Measurements from ENCODE around the gene TBXA2R. TPM values are rescaled to one million over a fixed set of nuclear protein-coding genes. Genes with fewer than 3 reads are reported as not detected.
A peak's percentile ranks its signal among the peaks of the same experiment; 100 is the strongest.

The TBXA2R gene
- total RNA-seq, 1 donor from 2014 or later = 4.7 TPM

DNA sequence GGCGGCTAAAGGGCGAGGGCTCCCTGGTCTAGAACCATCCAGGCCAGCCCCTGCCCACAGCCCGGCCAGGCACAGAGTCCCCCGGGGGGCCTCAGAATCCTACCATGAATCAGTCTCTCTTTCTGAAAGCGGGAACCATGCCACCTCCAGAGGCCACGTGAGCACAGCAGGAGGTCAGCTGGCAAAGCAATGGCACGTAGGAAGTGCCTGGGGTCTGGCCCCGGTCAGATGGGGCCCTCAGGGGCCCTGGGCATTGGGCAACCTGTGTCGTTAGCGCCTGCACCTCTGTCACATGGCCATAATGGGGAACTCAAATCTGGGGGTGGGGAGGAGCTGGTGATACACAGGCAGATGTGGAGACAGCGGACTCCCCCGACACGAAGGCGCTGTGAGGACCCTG is 58.1 kb downstream of the TBXA2R start:
- DNase-seq = peak; percentile 82
- TF ChIP-seq CTCF (IDR thresholded peaks at IDR 0.05) = no peak
- Histone ChIP-seq H3K36me3 (peaks cover 6% of the 10 kb centered on the region), H3K27ac (no peak overlapping the region), H3K4me1 (no peaks in the 10 kb centered on the region), H3K4me3 (no peak overlapping the region), H3K27me3 (no peaks in the 10 kb centered on the region), H3K9me3 (no peaks in the 10 kb centered on the region)
- peak; percentile 59 for ATAC-seq
- intact Hi-C loops (cut with DNase I) = loop anchor here (10.0 kb wide), 1 partner anchor 66 kb away; no protein-coding TSS in a partner anchor

- DNase-seq = no peak
- peaks cover 6% of the 10 kb centered on the region for H3K36me3 ChIP-seq
Measured at GRCh38 chr19:3547767-3548282, 58.9 kb downstream of the TBXA2R start.

GRCh38 chr19:3547301-3547731 is 59.4 kb downstream of the TBXA2R start:
- Histone ChIP-seq H3K27ac (no peak overlapping the region), H3K36me3 (peaks cover 6% of the 10 kb centered on the region), H3K4me3 (no peak overlapping the region), H3K4me1 (no peaks in the 10 kb centered on the region), H3K27me3 (no peaks in the 10 kb centered on the region), H3K9me3 (no peaks in the 10 kb centered on the region)
- DNase-seq = no peak
- intact Hi-C loops (cut with DNase I) = loop anchor here (10.0 kb wide), 1 partner anchor 67 kb away; no protein-coding TSS in a partner anchor
- TF ChIP-seq CTCF (IDR thresholded peaks at IDR 0.05) = peak; percentile 54
- peak; percentile 6 for ATAC-seq

More at GRCh38 chr19:3547767-3548282, 58.9 kb downstream of the TBXA2R start:
- no peaks in the 10 kb centered on the region for H3K9me3 ChIP-seq
- no peaks in the 10 kb centered on the region for H3K27me3 ChIP-seq
- no peaks in the 10 kb centered on the region for H3K4me1 ChIP-seq
- ATAC-seq = no peak
- no peak overlapping the region for H3K4me3 ChIP-seq
- intact Hi-C loops (cut with DNase I) = loop anchor here (10.0 kb wide), 1 partner anchor 67 kb away; no protein-coding TSS in a partner anchor
- H3K27ac ChIP-seq = no peak overlapping the region
- TF ChIP-seq CTCF (IDR thresholded peaks at IDR 0.05) = no peak

DNA sequence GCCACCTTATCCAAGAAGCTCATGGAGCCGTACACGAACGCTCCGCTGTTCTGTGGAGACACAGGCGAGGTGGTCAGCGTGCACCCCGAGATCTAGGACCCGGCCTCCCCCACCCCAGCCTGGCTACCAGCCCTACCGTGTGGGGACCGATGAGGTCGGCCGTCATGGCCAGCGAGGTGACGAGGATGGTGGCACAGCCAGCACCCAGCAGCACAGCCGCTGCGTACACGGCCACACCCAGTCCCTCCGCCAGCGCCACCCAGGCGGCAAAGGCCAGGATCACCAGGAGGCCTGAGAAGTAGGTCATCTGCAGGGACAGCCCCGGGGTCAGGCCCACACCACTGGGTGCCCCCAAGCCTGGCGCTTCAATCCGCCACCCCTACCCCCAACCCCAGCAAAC is 60.6 kb downstream of the TBXA2R start:
- intact Hi-C loops (cut with DNase I) = loop anchor here (10.0 kb wide), 1 partner anchor 69 kb away; no protein-coding TSS in a partner anchor
- no peaks in the 10 kb centered on the region for H3K9me3 ChIP-seq
- no peaks in the 10 kb centered on the region for H3K27me3 ChIP-seq
- no peak for TF ChIP-seq CTCF (IDR thresholded peaks at IDR 0.05)
- H3K4me1 ChIP-seq = no peaks in the 10 kb centered on the region
- no peak overlapping the region for H3K27ac ChIP-seq
- no peak overlapping the region for H3K4me3 ChIP-seq
- no peak for ATAC-seq
- DNase-seq = no peak
- peaks cover 6% of the 10 kb centered on the region for H3K36me3 ChIP-seq

DNA sequence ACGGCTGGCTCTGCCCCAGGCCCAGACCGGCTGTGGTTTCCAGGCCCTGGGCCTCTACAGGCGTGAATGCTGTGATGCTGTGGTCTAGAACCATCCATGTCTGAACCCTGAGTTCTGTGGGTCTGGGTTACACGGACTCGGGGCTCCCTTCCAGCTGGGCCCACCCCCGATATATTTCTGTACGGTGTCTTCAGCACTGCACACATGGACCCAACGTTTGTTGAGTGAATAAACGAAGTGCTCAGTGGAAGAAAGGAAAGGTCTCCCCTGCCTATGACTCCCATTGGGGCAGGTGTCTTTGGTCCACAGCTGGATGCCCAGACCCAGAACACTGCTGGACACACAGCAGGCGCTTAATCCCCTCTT is 61.0 kb downstream of the TBXA2R start:
- no peaks in the 10 kb centered on the region for H3K27me3 ChIP-seq
- TF ChIP-seq CTCF (IDR thresholded peaks at IDR 0.05) = no peak
- intact Hi-C loops (cut with DNase I) = loop anchor here (10.0 kb wide), 1 partner anchor 69 kb away; no protein-coding TSS in a partner anchor
- ATAC-seq = no peak
- no peaks in the 10 kb centered on the region for H3K4me1 ChIP-seq
- H3K4me3 ChIP-seq = no peak overlapping the region
- H3K9me3 ChIP-seq = no peaks in the 10 kb centered on the region
- DNase-seq = no peak
- H3K36me3 ChIP-seq = peaks cover 6% of the 10 kb centered on the region
- no peak overlapping the region for H3K27ac ChIP-seq

Measured in upper lobe of right lung (tissue), 1 donor.